Ectodermal cell (in vitro differentiated cells): ENCODE data around the gene AHNAK2.

Experiments used
- H3K27ac ChIP-seq: 2 replicates; pipeline ENCODE4 v1.7.0; 2013; ENCODE audit warnings: mild to moderate bottlenecking, low read depth, low read length; ENCODE audit not compliant: insufficient read depth, poor library complexity, severe bottlenecking
- H3K27me3 ChIP-seq: 2 replicates; pipeline ENCODE4 v1.7.0; 2013; ENCODE audit warnings: mild to moderate bottlenecking, low read length; ENCODE audit not compliant: insufficient read depth, control insufficient read depth, poor library complexity, severe bottlenecking
- H3K36me3 ChIP-seq: one replicate; pipeline ENCODE4 v1.7.0; 2013; ENCODE audit warnings: low read length; ENCODE audit not compliant: control insufficient read depth, insufficient read depth
- H3K4me1 ChIP-seq: one replicate; pipeline ENCODE4 v1.7.0; 2013; ENCODE audit warnings: low read length; ENCODE audit not compliant: control insufficient read depth, insufficient read depth
- H3K4me3 ChIP-seq: 2 replicates; pipeline ENCODE4 v1.7.0; 2013; ENCODE audit warnings: low read depth, low read length, control low read depth; ENCODE audit not compliant: insufficient read depth
- H3K9me3 ChIP-seq: 2 replicates; pipeline ENCODE4 v1.7.0; 2013; ENCODE audit warnings: mild to moderate bottlenecking, low read length, moderate library complexity; ENCODE audit not compliant: control insufficient read depth
- WGBS, 2 experiments: methylation state at CpG; one replicate each; pipeline ENCODE4 v1.1.7; 2013; ENCODE audit warnings: missing lambda C conversion rate in 2 of 2; 5-methylcytosine and 5-hydroxymethylcytosine counted together

Gene AHNAK2

GRCh38 chr14:104996483-104996882, 18.3 kb upstream of the AHNAK2 start:
- no peaks in the 10 kb centered on the region for H3K4me1 ChIP-seq
- no peaks in the 10 kb centered on the region for H3K9me3 ChIP-seq
- H3K27ac ChIP-seq: no peak overlapping the region
- H3K27me3 ChIP-seq: no peaks in the 10 kb centered on the region
- 91 to 92% methylated on average over 13 of the region's 13 CpGs for WGBS, 2 experiments
- H3K4me3 ChIP-seq: no peak overlapping the region
- peaks cover 11% of the 10 kb centered on the region for H3K36me3 ChIP-seq

- H3K27me3 ChIP-seq: no peaks in the 10 kb centered on the region
- peaks cover 13% of the 10 kb centered on the region for H3K36me3 ChIP-seq
- no peaks in the 10 kb centered on the region for H3K9me3 ChIP-seq
- H3K4me3 ChIP-seq: no peak overlapping the region
- no peaks in the 10 kb centered on the region for H3K4me1 ChIP-seq
- H3K27ac ChIP-seq: no peak overlapping the region
- 92 to 95% methylated on average over 5 of the region's 5 CpGs for WGBS, 2 experiments
These were observed 17.9 kb upstream of the AHNAK2 start for GRCh38 chr14:104996032-104996431.

- no peaks in the 10 kb centered on the region for H3K27me3 ChIP-seq
- 94 to 95% methylated on average over 6 of the region's 6 CpGs for WGBS, 2 experiments
- no peaks in the 10 kb centered on the region for H3K9me3 ChIP-seq
- no peak overlapping the region for H3K27ac ChIP-seq
- H3K4me3 ChIP-seq: no peak overlapping the region
- H3K4me1 ChIP-seq: no peaks in the 10 kb centered on the region
- peaks cover 13% of the 10 kb centered on the region for H3K36me3 ChIP-seq
These were observed 16.8 kb upstream of the AHNAK2 start for GRCh38 chr14:104994978-104995377.

- Histone ChIP-seq H3K4me1 (no peaks in the 10 kb centered on the region), H3K36me3 (peaks cover 13% of the 10 kb centered on the region), H3K9me3 (no peaks in the 10 kb centered on the region), H3K27ac (no peak overlapping the region), H3K4me3 (no peak overlapping the region), H3K27me3 (no peaks in the 10 kb centered on the region)
- 93 to 94% methylated on average over 22 of the region's 22 CpGs for WGBS, 2 experiments
These were observed 15.8 kb upstream of the AHNAK2 start for GRCh38 chr14:104993808-104994591.

- Histone ChIP-seq H3K4me1 (no peaks in the 10 kb centered on the region), H3K4me3 (no peak overlapping the region), H3K36me3 (peaks cover 13% of the 10 kb centered on the region), H3K27ac (no peak overlapping the region), H3K27me3 (no peaks in the 10 kb centered on the region), H3K9me3 (no peaks in the 10 kb centered on the region)
- 93 to 94% methylated on average over 12 of the region's 12 CpGs for WGBS, 2 experiments
These were observed 15.1 kb upstream of the AHNAK2 start for GRCh38 chr14:104993306-104993705.

GRCh38 chr14:104992501-104992900, 14.3 kb upstream of the AHNAK2 start:
- H3K4me1 ChIP-seq: no peaks in the 10 kb centered on the region
- peaks cover 13% of the 10 kb centered on the region for H3K36me3 ChIP-seq
- H3K4me3 ChIP-seq: no peak overlapping the region
- no peaks in the 10 kb centered on the region for H3K9me3 ChIP-seq
- no peak overlapping the region for H3K27ac ChIP-seq
- H3K27me3 ChIP-seq: no peaks in the 10 kb centered on the region
- WGBS, 2 experiments: 94 to 97% methylated on average over 11 of the region's 11 CpGs

GRCh38 chr14:104991896-104992230, 13.7 kb upstream of the AHNAK2 start:
- Histone ChIP-seq H3K9me3 (no peaks in the 10 kb centered on the region), H3K36me3 (peaks cover 13% of the 10 kb centered on the region), H3K27me3 (no peaks in the 10 kb centered on the region), H3K27ac (no peak overlapping the region), H3K4me1 (no peaks in the 10 kb centered on the region), H3K4me3 (no peak overlapping the region)
- WGBS, 2 experiments: 90 to 95% methylated on average over 34 of the region's 34 CpGs

- 88 to 92% methylated on average over 7 of the region's 7 CpGs for WGBS, 2 experiments
- no peak overlapping the region for H3K4me3 ChIP-seq
- no peaks in the 10 kb centered on the region for H3K27me3 ChIP-seq
These were observed 11.8 kb upstream of the AHNAK2 start for GRCh38 chr14:104989951-104990303.

GRCh38 chr14:104989236-104989950, 11.2 kb upstream of the AHNAK2 start:
- H3K27ac ChIP-seq: no peak overlapping the region
- no peaks in the 10 kb centered on the region for H3K4me1 ChIP-seq
- WGBS, 2 experiments: 91 to 92% methylated on average over 16 of the region's 16 CpGs
- H3K4me3 ChIP-seq: no peak overlapping the region
- H3K36me3 ChIP-seq: peaks cover 11% of the 10 kb centered on the region
- H3K9me3 ChIP-seq: no peaks in the 10 kb centered on the region
- no peaks in the 10 kb centered on the region for H3K27me3 ChIP-seq

More at GRCh38 chr14:104989951-104990303, 11.8 kb upstream of the AHNAK2 start:
- Histone ChIP-seq H3K27ac (no peak overlapping the region), H3K36me3 (peaks cover 11% of the 10 kb centered on the region), H3K4me1 (no peaks in the 10 kb centered on the region), H3K9me3 (no peaks in the 10 kb centered on the region)

GRCh38 chr14:104986487-104987164, 8.5 kb upstream of the AHNAK2 start:
- H3K4me3 ChIP-seq: peak overlapping the region; percentile 83
- H3K4me1 ChIP-seq: no peaks in the 10 kb centered on the region
- H3K27me3 ChIP-seq: peaks cover 3% of the 10 kb centered on the region
- 77 to 79% methylated on average over 19 of the region's 19 CpGs for WGBS, 2 experiments
- peaks cover 3% of the 10 kb centered on the region for H3K36me3 ChIP-seq
- H3K27ac ChIP-seq: no peak overlapping the region
- H3K9me3 ChIP-seq: no peaks in the 10 kb centered on the region
